ENCODE data around the gene GPR176.

GRCh38 chr15:39868396-39868795 lies 51.7 kb downstream of the GPR176 start:
- TF ChIP-seq REST (IDR thresholded peaks at IDR 0.05; ENCODE audit: low read depth) (no peak), NFIC (IDR thresholded peaks at IDR 0.05) (no peak), RAD21 (IDR thresholded peaks at IDR 0.05; ENCODE audit: low read depth) (no peak), MAX (IDR thresholded peaks at IDR 0.05) (no peak), EP300 (IDR thresholded peaks at IDR 0.05; ENCODE audit: borderline replicate concordance) (no peak), ZBTB7A (IDR thresholded peaks at IDR 0.05; ENCODE audit: low read depth) (no peak)

Data from Ishikawa (cell line).